ENCODE results near the gene JUP.

DNA sequence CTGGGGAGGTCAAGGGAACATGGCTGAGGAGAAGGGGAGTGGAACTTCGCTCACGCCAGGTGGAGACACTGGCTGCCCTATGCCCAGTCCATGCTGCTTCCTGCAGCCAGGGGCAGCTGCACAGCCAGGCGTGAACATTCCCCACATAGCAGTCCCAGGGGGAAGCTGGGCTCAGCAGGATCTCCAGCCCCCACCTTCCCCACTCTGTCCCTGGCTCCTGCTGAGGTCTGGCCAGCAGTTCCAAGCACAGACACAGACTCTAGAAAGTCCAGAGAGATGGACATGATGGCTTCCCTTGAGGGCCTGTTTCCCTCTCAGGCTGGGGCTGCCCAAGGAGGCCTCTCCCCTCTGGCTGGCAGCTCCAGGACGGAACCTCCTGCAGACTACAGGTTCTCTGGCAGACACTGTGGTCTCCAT lies 9.3 kb downstream of the JUP start:
- TF ChIP-seq, protein P1, sequence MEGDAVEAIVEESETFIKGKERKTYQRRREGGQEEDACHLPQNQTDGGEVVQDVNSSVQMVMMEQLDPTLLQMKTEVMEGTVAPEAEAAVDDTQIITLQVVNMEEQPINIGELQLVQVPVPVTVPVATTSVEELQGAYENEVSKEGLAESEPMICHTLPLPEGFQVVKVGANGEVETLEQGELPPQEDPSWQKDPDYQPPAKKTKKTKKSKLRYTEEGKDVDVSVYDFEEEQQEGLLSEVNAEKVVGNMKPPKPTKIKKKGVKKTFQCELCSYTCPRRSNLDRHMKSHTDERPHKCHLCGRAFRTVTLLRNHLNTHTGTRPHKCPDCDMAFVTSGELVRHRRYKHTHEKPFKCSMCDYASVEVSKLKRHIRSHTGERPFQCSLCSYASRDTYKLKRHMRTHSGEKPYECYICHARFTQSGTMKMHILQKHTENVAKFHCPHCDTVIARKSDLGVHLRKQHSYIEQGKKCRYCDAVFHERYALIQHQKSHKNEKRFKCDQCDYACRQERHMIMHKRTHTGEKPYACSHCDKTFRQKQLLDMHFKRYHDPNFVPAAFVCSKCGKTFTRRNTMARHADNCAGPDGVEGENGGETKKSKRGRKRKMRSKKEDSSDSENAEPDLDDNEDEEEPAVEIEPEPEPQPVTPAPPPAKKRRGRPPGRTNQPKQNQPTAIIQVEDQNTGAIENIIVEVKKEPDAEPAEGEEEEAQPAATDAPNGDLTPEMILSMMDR (IDR thresholded peaks at IDR 0.05), result peak in 1 of 5 experiments; percentile 57
- no peak for TF ChIP-seq POLR2A (IDR thresholded peaks at IDR 0.05)
